ENCODE results near the gene SPTBN2.
A peak's percentile ranks its signal among the peaks of the same experiment; 100 is the strongest.
"Not testable (repeated sequence)": the region's sequence is repeated elsewhere in the genome, so short reads cannot be mapped to it uniquely, and the experiment has no call there.

The SPTBN2 gene

GRCh38 chr11:66684635-66685034 is 44.4 kb downstream of the SPTBN2 start:
- DNase-seq: no peak

- no peak for DNase-seq
These were observed 45.1 kb downstream of the SPTBN2 start for GRCh38 chr11:66683877-66684276.

- no peak for DNase-seq
These were observed 47.9 kb downstream of the SPTBN2 start for GRCh38 chr11:66680966-66681645.

GRCh38 chr11:66677599-66678375 is 51.2 kb downstream of the SPTBN2 start, which contains the start of gene RBM4B:
TSS of gene RBM4B (minus strand) at chr11:66677887. CDS start at chr11:66677079, 808 bp downstream.
- DNase-seq: peak; percentile 96

- DNase-seq: no peak
These were observed 52.0 kb downstream of the SPTBN2 start for GRCh38 chr11:66676931-66677598.

GRCh38 chr11:66676282-66676919 is 52.6 kb downstream of the SPTBN2 start:
- DNase-seq: no peak

GRCh38 chr11:66674964-66675602 is 53.9 kb downstream of the SPTBN2 start:
- DNase-seq: no peak

- DNase-seq: no peak
These were observed 58.2 kb downstream of the SPTBN2 start for GRCh38 chr11:66670816-66671215.

GRCh38 chr11:66665369-66665768 is 63.6 kb downstream of the SPTBN2 start:
- DNase-seq: no peak

- no peak for DNase-seq
These were observed 65.2 kb downstream of the SPTBN2 start for GRCh38 chr11:66663741-66664296.

- DNase-seq: no peak
These were observed 69.3 kb downstream of the SPTBN2 start for GRCh38 chr11:66659763-66660162.

- no peak for DNase-seq
These were observed 75.9 kb downstream of the SPTBN2 start for GRCh38 chr11:66653123-66653522.

- no peak for DNase-seq
These were observed 76.4 kb downstream of the SPTBN2 start for GRCh38 chr11:66652651-66653050.

GRCh38 chr11:66651016-66651415 is 78.0 kb downstream of the SPTBN2 start:
- no peak for DNase-seq

GRCh38 chr11:66649903-66650302 is 79.1 kb downstream of the SPTBN2 start:
- DNase-seq: no peak

- no peak for DNase-seq
These were observed 82.2 kb downstream of the SPTBN2 start for GRCh38 chr11:66646828-66647227.

- DNase-seq: no peak
These were observed 85.1 kb downstream of the SPTBN2 start for GRCh38 chr11:66643745-66644437.

- no peak for DNase-seq
These were observed 87.2 kb downstream of the SPTBN2 start for GRCh38 chr11:66641834-66642233.

- DNase-seq: not testable (repeated sequence)
These were observed 89.1 kb downstream of the SPTBN2 start for GRCh38 chr11:66639814-66640340.

GRCh38 chr11:66639066-66639813 is 89.8 kb downstream of the SPTBN2 start:
- DNase-seq: peak; percentile 58

Data from central memory CD4-positive, alpha-beta T cell (primary cell).